Measurements from ENCODE around the gene AK9.

The AK9 gene

DNA sequence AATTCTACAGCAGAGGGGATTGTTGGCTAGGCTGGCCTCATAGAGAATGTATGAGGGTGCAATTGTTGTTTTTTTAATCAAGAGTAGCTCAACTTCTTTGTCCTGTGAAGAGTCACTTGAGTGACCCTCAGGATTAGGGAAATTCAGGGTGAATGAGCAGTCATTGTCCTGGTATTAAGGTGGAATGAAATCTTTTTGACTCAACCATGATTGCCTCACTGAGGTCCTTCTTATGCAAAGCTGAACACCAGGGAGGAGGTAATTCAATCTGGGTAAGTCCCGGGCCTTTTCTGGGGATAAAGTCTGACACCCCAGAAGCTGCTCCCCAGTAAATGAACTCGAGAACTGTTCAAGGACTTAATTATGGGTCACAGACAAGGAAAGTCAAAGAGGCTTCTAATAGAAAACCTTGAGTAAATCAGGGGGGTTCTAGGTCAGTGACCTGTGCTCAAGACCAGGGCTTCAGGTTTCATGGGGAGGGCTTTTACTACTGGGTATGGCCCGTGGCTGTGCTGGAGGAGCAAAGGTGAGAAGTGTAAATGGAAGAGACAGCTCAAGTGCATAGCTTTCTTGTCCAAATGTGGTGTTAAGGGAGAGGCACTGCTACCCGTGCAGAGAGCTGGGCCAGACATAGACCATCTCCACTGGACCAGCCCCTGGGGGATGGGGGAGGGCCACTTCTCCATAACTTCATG lies 182.7 kb downstream of the AK9 start:
- no peak for DNase-seq

DNA sequence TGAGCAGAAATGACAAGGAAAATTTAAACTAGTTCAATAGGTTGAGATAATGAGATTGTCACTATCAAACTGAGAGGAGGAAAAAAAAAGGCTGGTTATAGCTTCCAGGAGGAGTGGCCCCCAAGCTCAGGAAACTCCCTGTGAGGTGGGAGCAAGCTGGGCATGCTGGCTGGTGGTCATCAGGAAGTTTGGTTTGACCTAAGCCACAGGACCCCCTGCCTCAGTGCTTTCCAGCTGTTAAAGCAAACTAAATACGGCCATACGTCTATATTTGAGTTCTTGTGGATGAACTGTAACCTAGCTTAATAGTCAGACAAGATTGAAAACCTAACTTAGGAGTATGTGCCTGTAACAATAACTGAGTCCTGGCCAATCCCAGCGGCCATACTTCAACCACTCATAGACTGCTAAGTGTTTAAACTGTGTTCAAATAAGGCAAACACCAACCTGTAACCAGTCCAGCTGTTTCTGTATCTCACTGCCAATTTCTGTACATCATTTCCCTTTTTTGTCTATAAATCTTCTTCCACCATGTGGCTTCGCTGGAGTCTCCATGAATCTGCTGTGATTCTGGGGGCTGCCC lies 183.4 kb downstream of the AK9 start:
- DNase-seq = no peak

DNA sequence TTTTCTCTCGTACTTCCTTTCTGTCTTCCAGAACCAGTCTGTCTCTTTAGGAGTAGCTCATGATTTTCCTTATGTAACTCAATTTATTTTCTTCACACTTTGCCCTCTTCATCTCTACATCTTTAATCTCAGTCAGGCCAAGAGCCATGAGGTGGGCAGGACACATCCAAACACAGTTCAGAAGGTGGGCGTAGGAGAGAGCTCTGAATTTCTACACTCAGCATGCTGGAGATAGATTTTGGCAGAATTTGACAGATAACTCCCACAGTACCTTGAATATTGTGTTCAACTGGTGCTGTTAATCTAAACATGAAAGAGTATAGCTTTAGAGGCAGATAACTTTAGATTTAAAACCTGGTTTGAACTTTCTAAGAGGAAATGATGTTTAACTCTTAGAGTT lies 184.2 kb downstream of the AK9 start:
- DNase-seq = no peak

DNA sequence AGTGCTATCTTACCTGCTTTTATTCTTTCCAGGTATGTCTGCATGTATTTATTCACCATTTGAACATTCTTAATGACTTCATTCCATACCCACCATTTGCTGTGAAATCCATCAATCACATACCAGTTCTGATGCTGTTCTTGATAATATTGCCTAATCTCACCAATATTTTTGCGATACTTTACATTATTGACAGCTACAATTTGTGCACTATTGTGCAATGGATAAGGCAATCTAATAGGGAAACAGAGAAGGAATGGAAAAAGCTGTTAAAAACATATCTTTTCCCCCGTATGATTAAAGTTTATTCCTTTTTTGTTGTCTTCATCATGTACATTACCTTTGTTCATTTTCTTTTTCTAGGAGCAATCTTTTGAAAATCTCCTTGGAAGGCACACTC lies 184.7 kb downstream of the AK9 start:
- DNase-seq = no peak

DNA sequence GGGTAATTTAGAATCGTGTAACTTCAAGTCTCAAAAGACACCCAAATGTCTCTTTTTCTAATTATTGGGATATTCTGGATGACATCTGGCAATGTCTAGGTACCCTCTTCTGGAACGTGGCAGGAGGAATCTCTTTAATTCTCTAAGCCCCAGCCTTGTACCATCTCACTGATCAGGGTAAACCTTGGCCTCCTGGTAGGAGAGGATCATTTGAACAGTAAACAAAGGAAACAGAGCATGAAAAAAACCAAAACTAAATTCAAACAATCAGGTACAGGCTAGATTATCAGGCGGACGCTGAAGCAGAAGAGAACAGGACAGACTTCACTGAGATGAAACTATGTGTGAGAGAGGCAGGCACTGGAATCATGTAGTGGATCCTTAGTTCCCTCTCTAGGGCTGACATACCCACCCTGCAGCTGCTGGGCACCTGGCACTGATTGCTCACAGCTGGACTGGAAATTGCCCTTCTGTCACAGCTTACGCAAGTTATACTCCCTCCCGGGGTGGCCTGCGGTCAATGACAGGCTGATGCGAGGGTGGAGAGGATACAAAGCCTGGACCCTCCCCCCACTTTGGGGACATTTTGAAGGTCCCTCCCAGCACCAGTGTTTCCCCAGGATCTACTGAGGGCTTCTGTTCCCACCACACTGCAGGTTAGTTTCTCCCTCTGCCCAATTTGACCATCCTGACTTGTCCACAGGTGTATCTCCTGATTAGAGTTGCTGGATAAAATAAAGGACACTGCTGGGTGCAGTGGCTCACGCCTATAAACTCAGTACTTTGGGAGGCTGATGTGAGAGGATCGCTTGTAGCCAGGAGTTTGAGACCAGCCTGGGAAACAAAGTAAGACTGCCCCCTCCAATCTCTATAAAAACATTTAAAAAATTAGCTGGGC lies 187.4 kb downstream of the AK9 start:
- DNase-seq = no peak

DNA sequence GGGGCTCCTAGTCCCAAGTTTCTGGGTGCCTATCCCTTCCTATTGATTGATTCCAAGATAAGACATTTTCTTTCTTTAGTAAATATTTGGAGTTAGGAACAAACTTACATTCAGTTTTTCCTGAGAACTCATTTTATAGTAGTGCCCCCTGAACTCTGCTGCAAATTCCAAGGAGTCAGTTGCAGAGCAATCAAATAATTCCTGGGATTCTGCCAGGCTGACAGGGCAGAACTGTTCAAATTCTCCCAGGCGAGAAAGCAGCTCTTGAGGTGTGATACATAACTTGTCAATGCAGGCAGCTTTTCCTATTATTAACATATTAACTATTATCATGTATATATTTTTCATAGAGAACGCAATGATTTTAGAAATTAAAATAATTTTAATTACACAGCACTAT lies 192.1 kb downstream of the AK9 start:
- no peak for DNase-seq

DNA sequence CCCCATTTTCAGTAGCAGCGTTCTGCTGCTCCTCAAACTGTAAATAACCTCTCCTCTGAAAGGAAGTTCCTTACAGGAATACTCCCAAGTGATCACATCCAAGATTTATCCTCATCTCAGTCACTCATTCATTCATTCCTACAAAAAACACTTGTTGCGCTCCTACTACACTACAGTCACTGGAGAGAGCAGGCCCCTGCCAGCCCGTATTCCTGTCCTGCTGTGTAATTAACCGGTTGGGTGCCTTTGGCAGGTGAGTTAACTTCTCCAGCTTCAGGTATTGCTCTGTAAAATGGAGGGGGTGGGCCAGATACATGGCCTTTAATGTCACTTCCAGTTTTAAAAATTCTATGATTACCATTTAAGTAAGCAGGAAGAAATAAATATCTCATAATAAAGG lies 192.9 kb downstream of the AK9 start:
- DNase-seq = no peak

DNA sequence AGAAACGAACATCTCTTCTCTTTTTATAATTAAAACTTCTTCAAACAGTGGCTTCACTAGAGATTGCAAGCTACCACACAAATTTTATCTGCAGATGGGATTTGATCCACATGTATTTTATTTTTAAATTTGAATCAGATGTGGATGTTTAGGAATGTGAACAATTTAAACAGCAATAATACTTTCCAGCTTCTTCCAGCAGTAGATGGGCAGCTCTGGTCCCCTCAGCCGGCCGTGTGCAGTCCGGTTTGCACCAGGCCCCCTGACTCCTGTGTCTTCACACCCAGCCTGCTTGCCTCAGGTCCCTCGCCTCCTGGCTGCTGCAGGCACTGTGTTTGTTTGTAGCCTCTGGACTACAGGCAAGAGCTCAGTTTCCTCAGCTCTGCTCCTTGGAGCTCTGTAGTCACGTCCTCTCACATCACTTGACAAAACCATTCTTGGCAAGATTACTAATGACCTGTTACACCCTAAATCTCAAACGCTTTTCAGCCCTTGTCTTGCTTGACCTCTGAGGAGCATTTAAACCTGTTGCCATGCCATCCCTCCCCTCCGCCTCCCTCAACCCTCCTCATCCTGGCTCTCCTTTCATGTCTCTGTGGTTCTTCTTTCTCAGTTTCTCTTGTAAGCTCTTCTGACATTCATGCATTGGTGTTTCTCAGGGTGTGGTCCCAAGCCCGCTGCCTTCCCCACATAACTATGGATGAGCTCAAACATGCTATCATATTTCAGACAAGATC lies 194.8 kb downstream of the AK9 start:
- DNase-seq = no peak

DNA sequence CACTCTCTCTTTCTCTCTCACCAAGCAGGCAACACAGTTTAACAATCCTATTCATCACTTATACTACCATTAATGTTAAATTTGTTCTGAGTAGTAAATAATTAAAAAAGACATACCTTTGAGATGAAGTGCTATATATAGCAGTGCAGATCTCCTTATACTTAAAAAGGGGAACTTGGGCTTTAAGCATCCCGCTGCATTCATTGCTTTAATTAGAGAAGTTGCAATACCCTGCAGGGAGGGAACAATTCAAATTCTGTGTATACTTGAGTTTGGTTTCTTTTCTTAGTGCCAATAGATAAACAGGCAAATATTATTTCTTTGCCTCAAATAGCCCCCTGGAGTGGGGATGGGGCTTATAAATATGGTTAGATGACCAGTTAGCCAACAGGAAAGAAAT lies 197.1 kb downstream of the AK9 start:
- DNase-seq = no peak

DNA sequence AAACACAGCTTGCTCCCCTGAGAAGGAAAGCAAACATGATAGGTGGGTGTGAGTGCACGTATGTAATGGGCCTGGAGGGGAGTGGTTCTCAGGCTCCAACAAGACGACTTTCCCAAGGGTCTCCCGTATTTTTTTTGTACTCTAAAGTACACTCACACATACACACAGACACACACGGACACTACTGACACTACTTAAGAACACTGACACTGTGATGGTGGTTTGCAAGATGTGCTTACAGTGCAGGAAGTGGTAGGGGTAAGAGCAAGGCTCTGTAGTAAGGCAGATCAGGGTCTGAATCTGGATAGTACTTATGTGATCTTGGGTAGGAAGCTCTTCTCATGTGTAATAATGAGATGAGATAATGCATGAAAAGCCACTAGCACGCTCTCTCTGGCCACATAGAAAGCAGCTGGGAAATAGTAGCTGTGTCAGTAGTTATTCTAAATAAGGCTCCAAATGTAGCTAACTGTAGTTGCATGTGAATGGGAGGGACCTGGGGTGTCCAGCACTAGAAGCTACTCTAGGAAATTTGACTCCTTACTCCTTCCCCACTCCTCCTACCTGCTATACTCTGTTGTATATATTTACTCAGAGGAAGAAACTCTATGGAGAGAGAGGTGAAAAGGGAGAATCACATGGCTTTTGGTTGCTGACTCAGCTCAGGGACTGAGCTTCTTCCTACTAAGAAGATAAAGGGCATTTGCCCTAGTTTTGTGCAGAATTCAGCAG lies 199.6 kb downstream of the AK9 start:
- peak; percentile 20 for DNase-seq

DNA sequence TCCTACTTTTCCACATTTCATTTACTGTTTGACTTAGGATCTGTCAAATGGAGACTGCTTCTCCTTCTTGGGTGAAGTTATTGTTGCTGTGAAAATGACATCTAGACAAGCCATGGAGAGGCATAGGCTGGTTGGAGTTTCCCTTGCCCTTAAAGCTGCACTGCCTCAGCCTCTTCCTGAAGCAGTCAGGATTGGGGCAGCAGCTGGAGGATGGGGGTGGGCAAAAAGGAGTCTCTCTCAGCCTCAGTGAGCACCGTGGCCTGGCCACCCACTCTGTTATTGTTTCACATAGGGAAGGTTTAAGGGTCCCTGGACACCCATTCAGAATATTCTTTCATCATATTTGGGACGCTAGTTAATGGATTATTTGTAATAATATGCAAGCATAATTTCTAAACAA lies 200.3 kb downstream of the AK9 start:
- DNase-seq = no peak

DNA sequence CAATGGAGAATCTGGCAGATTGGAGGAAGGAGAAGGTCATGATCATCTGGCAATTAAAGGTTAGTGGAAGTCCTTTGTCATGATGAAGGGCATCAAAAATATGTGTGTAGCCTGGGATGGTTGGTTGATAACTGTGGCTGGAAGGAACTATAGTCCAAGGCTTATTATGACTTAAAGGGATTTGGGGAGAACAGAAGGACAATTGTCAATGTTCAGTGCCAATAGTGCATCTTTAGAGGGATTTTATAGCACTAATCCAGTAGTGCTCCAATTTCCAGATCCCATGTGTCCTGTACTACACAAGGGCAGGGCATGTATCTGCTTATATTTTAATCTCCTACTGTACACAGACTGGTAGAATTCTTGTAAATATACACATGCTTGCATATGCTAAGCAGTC lies 203.0 kb downstream of the AK9 start:
- DNase-seq = no peak

DNA sequence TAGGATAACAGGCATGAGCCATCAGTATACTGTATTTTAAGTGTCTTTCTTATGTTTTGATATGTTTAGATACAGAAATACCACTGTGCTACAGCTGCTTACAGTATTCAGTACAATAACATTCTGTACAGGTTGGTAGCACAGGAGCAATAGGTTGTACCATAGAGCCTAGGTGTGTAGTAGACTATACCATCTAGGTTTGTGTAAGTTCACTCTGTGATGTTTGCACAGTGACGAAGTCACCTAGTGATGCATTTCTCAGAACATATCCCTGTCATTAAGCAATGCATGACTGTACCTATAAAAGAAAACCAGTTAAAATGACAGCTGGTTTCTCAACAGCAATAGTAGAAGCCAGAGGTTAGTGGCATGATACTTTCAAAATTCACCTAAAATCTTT lies 204.9 kb downstream of the AK9 start:
- DNase-seq = no peak

DNA sequence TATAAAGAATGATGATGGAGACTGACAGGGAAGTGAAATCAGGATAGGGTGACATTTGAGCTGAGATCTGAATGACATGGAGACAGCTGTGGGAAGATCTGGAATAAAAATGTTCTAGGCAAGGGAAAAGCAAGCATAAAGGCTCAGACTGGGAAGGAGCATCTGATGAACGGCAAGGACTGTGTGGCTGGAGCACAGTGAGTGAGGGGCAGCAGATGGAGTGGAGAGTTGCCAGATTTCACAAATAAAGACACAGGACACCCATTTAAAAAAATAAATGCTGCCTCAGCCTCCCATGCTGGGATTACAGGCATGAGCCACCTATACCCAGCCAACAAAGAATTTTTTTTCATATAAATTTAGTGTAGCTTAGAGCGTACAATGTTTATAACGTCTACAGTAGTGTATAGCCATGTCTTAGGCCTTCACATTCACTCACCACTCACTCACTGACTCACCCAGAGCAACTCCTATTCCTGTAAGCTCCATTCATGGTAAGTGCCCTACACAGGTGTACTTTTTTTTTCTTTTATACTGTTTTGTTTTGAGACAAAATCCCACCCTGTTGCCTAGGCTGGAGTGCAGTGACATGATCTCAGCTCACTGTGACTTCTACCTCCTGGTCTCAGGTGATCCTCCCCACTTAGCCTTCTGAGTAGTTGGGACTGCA lies 205.6 kb downstream of the AK9 start:
- DNase-seq = no peak

DNA sequence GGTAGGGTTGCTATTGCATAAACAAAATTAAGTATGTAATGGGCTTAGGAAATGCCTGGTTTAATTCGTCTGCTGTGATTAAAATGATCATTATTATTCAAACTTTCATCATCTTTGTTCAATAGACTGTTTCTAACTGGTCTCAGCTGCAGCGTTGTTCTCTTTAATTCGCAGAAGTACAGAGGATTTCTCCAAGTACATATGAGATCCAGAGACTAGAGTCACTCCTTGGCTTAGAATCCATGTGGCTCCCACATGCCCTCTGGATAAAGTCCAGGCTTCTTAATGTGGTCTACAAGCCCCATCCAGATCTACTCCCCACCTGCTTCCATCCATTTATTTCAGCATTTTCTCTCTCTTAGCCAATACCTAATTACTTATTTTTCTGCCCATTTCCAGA lies 206.9 kb downstream of the AK9 start:
- no peak for DNase-seq

DNA sequence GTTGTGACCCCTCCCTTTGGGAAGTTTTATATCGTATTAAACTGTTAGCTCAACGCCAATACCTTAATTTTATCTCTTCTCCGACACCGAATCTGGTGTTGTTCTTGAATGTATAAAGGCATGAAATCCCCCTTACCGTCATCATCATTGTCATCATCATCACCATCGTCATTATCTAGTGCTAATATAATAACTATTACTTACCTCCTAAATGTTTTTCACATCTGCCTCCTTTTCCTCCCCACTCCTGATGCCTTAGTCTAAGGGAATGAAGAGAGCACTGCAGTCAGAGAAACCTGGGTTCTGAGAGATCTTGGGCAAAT lies 207.3 kb downstream of the AK9 start:
- DNase-seq = no peak

DNA sequence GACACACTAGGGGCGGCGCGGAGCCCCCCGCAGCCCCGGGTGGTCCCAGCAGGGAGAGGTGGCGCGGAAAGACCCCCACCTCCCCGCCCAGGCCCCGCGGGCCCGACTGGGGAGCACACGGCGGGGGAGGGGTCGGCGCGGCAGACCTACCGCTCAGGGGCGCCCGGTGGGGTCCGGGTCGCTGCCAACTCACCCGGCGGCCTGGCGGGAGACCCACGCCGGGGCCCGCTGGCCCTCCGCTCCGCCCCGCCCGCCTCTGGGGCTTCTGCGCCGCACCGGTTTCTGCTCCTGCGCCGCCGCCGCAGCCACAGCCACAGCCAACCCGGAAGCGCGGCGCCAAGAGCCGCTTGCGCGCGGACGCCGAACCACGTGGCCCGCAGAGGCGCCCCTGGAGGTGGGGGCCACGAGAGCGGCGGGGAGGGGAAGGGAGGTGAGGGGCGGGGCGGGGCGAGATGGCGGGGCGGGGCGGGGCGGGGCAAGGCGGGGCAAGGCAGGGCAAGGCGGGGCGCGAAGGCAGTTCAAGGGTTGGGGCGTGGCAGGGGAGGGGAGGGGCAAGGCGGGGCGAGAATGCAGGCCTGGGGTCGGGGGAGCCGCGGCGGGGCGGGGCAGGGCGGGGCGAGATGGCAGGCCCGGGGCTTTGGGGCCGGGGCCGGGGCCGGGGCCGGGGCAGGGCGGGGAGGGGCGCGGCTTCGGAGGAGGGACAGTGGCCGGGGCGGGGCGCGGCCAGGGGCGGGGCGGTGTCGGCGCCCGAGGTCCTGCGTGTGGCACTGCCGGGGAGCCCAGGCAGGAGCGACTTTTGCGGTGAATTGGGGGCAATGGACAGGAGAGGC lies 207.9 kb downstream of the AK9 start, which contains the start of gene ZBTB24:
Gene ZBTB24, minus strand, starts transcription at position 315 of the 830 bp plus-strand sequence. CDS start 1,193 bp downstream, outside the sequence.
- peak; percentile 85 for DNase-seq

DNA sequence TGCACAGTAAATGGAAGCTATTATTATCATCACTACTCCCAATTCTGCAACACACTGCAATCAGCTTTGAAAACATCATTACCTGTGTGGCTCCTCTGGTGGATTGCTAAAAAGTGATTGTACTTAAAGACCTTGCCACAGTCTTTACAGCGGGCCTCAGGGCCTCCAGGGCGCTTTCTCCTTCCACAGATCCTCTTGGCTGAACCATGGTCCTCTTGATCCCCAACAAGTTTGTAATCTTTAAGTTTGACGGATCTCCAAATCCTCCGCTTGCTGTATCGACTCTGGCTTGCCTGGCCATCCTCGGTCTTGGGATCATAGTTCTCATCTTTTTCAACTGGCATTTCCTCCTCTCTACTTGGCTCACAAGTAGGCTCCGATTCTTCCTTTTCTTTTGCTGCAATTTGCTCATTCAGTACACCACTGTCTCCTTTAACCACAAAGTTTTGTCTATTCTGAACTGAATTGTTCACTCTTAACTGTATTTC lies 210.0 kb downstream of the AK9 start:
- DNase-seq = no peak

DNA sequence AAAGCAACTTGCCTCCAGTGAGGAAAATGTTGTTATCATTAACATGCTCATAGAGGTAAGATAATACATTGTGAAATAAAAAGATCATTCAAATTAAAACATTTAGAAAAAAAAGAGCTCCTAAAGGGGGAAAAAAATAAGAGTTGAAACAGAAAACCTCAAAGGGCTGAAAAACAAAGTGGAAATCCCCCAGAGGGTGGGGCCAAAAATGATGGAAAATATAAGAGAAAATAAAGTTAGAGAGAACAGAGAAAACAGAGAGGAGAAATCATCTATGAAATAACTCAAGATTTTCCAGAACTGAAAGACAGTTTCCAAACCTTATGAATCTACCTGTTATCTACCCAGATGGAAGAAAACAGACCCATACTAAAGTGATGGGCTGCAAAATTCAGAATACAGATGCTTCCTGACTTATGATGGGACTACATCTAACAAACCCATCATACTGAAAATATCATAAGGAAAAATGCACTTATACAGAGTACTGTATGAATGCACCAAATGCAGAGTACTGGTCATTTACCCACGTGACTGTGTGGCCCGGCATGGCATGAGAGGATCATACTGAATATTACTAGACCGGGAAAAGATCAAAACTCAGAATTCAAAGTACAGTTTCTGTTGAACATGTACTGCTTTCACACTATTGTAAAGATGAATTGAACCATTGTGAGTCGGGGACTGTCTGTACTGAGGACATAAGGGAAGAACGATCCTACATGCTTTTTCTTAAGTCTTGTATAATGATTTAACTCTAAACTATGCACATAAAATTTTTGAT lies 212.0 kb downstream of the AK9 start:
- no peak for DNase-seq

DNA sequence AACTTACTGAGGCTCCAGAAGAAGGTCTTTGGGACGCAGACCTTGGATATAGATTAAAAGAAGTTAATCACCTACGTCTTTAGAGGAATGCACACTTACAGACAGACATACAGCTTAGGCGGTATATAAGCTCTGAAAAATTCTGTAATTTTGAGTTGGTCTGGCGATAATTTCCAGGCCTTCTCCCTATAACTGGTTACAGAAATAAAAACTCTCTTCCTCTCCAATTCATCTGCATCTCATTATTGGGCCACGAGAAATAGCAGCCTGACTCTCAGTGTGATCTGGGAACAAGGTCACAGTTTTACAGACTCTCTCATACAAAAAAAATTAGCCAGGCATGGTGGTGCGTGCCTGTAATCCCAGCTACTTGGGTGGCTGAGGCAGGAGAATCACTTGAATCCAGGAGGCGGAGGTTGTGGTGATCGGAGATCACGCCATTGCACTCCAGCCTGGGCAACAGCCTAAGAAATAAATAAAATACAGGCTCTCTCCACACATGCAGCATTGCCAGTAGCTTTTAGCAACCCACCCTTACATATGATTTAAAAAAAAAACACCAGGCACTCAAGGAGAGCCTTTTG lies 212.7 kb downstream of the AK9 start:
- no peak for DNase-seq
